WTC11 (cell line): Measurements from ENCODE around the gene DYSF. TPM values are rescaled to one million over a fixed set of nuclear protein-coding genes. Genes with fewer than 3 reads are reported as not detected.

Experiments
- ATAC-seq: fragments of 200-7000 bp; cut with Tn5 transposase; 2 replicates; pipeline ENCODE4 v1.10.0; 2021; ENCODE audit warnings: mild to moderate bottlenecking, moderate library complexity
- CTCF ChIA-PET: fragments of 300-600 bp; sonication (Branson Sonifier 250); formaldehyde crosslinking; loops from one replicate; lab custom pipeline; 2021; ENCODE audit warnings: antibody characterized with exemption; lab: Charles Lee
- POLR2A ChIA-PET: fragments of 350-600 bp; sonication (Branson Sonifier 250); formaldehyde crosslinking; loops from one replicate; lab custom pipeline; 2021; ENCODE audit warnings: antibody characterized with exemption; lab: Charles Lee
- DNase-seq: peaks from one replicate; pipeline ENCODE4 v3.0.0; 2021; ENCODE audit warnings: low spot score
- H3K27ac Mint-ChIP-seq: 2 replicates; pipeline ENCODE4 v1.8.0; 2021; ENCODE audit warnings: mixed read lengths
- H3K27me3 Mint-ChIP-seq: 2 replicates; pipeline ENCODE4 v1.8.0; 2021; ENCODE audit warnings: low read depth, mild to moderate bottlenecking, moderate library complexity, mixed read lengths
- H3K36me3 Mint-ChIP-seq: 2 replicates; pipeline ENCODE4 v1.8.0; 2021; ENCODE audit warnings: mixed read lengths
- H3K4me1 Mint-ChIP-seq: 2 replicates; pipeline ENCODE4 v1.8.0; 2022; ENCODE audit warnings: mixed read lengths
- H3K4me3 Mint-ChIP-seq: 2 replicates; pipeline ENCODE4 v1.8.0; 2021; ENCODE audit warnings: mild to moderate bottlenecking, moderate library complexity, mixed read lengths
- H3K9me3 Mint-ChIP-seq: 2 replicates; pipeline ENCODE4 v1.8.0; 2021; ENCODE audit warnings: mixed read lengths
- ERG ChIP-seq: fragments of 250-450 bp; sonication (Bioruptor Pico); IDR thresholded peaks from 2 replicates; pipeline ENCODE4 v1.8.0; 2021; ENCODE audit warnings: mild to moderate bottlenecking
- JUN ChIP-seq: sonication (generic); formaldehyde crosslinking; IDR thresholded peaks from 2 replicates; pipeline ENCODE4 v1.8.0; 2023; ENCODE audit warnings: mild to moderate bottlenecking, missing genetic modification reagents
- MAX ChIP-seq: sonication (generic); formaldehyde crosslinking; IDR thresholded peaks from 2 replicates; pipeline ENCODE4 v1.8.0; 2022; ENCODE audit warnings: mild to moderate bottlenecking, missing genetic modification reagents
- NFYB ChIP-seq: sonication (generic); formaldehyde crosslinking; conservative IDR thresholded peaks from 2 replicates; pipeline ENCODE4 v1.8.0; 2022; ENCODE audit warnings: low read depth, missing genetic modification reagents
- NR2C2 ChIP-seq: sonication (generic); formaldehyde crosslinking; IDR thresholded peaks from 2 replicates; pipeline ENCODE4 v1.8.0; 2022; ENCODE audit warnings: mild to moderate bottlenecking, missing genetic modification reagents
- PRRX2 ChIP-seq: fragments of 250-450 bp; sonication (Bioruptor Pico); IDR thresholded peaks from 2 replicates; pipeline ENCODE4 v1.8.0; 2021; ENCODE audit warnings: mild to moderate bottlenecking
- SMAD3 ChIP-seq: sonication (generic); formaldehyde crosslinking; IDR thresholded peaks from 2 replicates; pipeline ENCODE4 v1.8.0; 2022; ENCODE audit warnings: missing genetic modification reagents, mild to moderate bottlenecking, borderline replicate concordance
- TEAD1 ChIP-seq: sonication (generic); formaldehyde crosslinking; IDR thresholded peaks from 2 replicates; pipeline ENCODE4 v1.8.0; 2022; ENCODE audit warnings: mild to moderate bottlenecking, missing genetic modification reagents
- ZNF138 ChIP-seq: sonication (generic); formaldehyde crosslinking; conservative IDR thresholded peaks from 2 replicates; pipeline ENCODE4 v1.8.1; 2022; ENCODE audit warnings: mild to moderate bottlenecking, moderate library complexity, missing genetic modification reagents
- ZNF263 ChIP-seq: sonication (generic); formaldehyde crosslinking; IDR thresholded peaks from 2 replicates; pipeline ENCODE4 v1.8.1; 2022; ENCODE audit warnings: low read depth, mild to moderate bottlenecking, moderate library complexity, missing genetic modification reagents
- ZNF317 ChIP-seq: sonication (generic); formaldehyde crosslinking; IDR thresholded peaks from 2 replicates; pipeline ENCODE4 v1.8.1; 2023; ENCODE audit warnings: low read depth, mild to moderate bottlenecking, moderate library complexity, missing genetic modification reagents, borderline replicate concordance
- ZNF416 ChIP-seq: fragments of 250-450 bp; sonication (Bioruptor Pico); IDR thresholded peaks from 2 replicates; pipeline ENCODE4 v1.9.0; 2021; ENCODE audit warnings: mild to moderate bottlenecking, inconsistent platforms
- ZNF423 ChIP-seq: fragments of 250-450 bp; sonication (Bioruptor Pico); IDR thresholded peaks from 2 replicates; pipeline ENCODE4 v2.1.2; 2022; ENCODE audit warnings: mild to moderate bottlenecking, moderate library complexity
- ZNF425 ChIP-seq: fragments of 250-450 bp; sonication (Bioruptor Pico); conservative IDR thresholded peaks from 2 replicates; pipeline ENCODE4 v1.9.0; 2021; ENCODE audit warnings: mild to moderate bottlenecking
- total RNA-seq: library from RNA; stranded (reverse); gene quantifications from 3 replicates; pipeline ENCODE4 v1.2.3, GENCODE V29; 2021
- TF ChIP-seq, protein P1 (sequence below): sonication (generic); formaldehyde crosslinking; IDR thresholded peaks from 2 replicates; pipeline ENCODE4 v1.8.1; 2023; ENCODE audit warnings: mild to moderate bottlenecking, missing genetic modification reagents, borderline replicate concordance
- TF ChIP-seq, protein P2 (sequence below): fragments of 200-600 bp; IDR thresholded peaks from 2 replicates; pipeline ENCODE4 v1.8.0; 2022; ENCODE audit warnings: antibody characterized with exemption
- TF ChIP-seq, protein P3 (sequence below): sonication (generic); formaldehyde crosslinking; IDR thresholded peaks from 2 replicates; pipeline ENCODE4 v1.8.1; 2022; ENCODE audit warnings: mild to moderate bottlenecking, missing genetic modification reagents, moderate library complexity, borderline replicate concordance

The DYSF gene
- total RNA-seq, 1 experiment from 2014 or later: 14.8 TPM

GRCh38 chr2:71547616-71548285 is 94.4 kb downstream of the DYSF start:
- Mint-ChIP-seq H3K36me3 (peaks cover 5% of the 10 kb centered on the region), H3K27ac (no peak overlapping the region), H3K4me3 (no peak overlapping the region), H3K9me3 (peaks cover 12% of the 10 kb centered on the region), H3K27me3 (no peaks in the 10 kb centered on the region; the same call in none of the 2 replicates), H3K4me1 (no peaks in the 10 kb centered on the region)
- ATAC-seq (no peak), DNase-seq (no peak)
- no peak for TF ChIP-seq TEAD1 (CRISPR knock-in tag)
- TF ChIP-seq MAX (CRISPR knock-in tag): no peak
- no peak for TF ChIP-seq ZNF138 (CRISPR knock-in tag)
- TF ChIP-seq, protein P1, sequence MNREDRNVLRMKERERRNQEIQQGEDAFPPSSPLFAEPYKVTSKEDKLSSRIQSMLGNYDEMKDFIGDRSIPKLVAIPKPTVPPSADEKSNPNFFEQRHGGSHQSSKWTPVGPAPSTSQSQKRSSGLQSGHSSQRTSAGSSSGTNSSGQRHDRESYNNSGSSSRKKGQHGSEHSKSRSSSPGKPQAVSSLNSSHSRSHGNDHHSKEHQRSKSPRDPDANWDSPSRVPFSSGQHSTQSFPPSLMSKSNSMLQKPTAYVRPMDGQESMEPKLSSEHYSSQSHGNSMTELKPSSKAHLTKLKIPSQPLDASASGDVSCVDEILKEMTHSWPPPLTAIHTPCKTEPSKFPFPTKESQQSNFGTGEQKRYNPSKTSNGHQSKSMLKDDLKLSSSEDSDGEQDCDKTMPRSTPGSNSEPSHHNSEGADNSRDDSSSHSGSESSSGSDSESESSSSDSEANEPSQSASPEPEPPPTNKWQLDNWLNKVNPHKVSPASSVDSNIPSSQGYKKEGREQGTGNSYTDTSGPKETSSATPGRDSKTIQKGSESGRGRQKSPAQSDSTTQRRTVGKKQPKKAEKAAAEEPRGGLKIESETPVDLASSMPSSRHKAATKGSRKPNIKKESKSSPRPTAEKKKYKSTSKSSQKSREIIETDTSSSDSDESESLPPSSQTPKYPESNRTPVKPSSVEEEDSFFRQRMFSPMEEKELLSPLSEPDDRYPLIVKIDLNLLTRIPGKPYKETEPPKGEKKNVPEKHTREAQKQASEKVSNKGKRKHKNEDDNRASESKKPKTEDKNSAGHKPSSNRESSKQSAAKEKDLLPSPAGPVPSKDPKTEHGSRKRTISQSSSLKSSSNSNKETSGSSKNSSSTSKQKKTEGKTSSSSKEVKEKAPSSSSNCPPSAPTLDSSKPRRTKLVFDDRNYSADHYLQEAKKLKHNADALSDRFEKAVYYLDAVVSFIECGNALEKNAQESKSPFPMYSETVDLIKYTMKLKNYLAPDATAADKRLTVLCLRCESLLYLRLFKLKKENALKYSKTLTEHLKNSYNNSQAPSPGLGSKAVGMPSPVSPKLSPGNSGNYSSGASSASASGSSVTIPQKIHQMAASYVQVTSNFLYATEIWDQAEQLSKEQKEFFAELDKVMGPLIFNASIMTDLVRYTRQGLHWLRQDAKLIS (CRISPR knock-in tag): no peak
- no peak for TF ChIP-seq ZNF423
- TF ChIP-seq NR2C2 (CRISPR knock-in tag): no peak
- no peak for TF ChIP-seq JUN (CRISPR knock-in tag)
- CTCF ChIA-PET: interaction anchor here (1.2 to 4.2 kb wide), 6 partner anchors 10 to 324 kb away, joined by 3 to 26 read pairs (median 6); no protein-coding TSS in a partner anchor
- POLR2A ChIA-PET: no interaction called here

- CTCF ChIA-PET: interaction anchor here (0.5 to 4.2 kb wide), 17 partner anchors 8 to 601 kb away, joined by 3 to 26 read pairs (median 3); no protein-coding TSS in a partner anchor
- ATAC-seq (peak; percentile 67), DNase-seq (peak; percentile 86)
- H3K36me3 Mint-ChIP-seq: peaks cover 4% of the 10 kb centered on the region
- peaks cover 11% of the 10 kb centered on the region for H3K9me3 Mint-ChIP-seq
- H3K27ac Mint-ChIP-seq: no peak overlapping the region
- no peaks in the 10 kb centered on the region for H3K4me1 Mint-ChIP-seq
- no peaks in the 10 kb centered on the region; the same call in none of the 2 replicates for H3K27me3 Mint-ChIP-seq
- POLR2A ChIA-PET: no interaction called here
- TF ChIP-seq, protein P2, sequence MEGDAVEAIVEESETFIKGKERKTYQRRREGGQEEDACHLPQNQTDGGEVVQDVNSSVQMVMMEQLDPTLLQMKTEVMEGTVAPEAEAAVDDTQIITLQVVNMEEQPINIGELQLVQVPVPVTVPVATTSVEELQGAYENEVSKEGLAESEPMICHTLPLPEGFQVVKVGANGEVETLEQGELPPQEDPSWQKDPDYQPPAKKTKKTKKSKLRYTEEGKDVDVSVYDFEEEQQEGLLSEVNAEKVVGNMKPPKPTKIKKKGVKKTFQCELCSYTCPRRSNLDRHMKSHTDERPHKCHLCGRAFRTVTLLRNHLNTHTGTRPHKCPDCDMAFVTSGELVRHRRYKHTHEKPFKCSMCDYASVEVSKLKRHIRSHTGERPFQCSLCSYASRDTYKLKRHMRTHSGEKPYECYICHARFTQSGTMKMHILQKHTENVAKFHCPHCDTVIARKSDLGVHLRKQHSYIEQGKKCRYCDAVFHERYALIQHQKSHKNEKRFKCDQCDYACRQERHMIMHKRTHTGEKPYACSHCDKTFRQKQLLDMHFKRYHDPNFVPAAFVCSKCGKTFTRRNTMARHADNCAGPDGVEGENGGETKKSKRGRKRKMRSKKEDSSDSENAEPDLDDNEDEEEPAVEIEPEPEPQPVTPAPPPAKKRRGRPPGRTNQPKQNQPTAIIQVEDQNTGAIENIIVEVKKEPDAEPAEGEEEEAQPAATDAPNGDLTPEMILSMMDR: peak; percentile 90
- TF ChIP-seq, protein P3, sequence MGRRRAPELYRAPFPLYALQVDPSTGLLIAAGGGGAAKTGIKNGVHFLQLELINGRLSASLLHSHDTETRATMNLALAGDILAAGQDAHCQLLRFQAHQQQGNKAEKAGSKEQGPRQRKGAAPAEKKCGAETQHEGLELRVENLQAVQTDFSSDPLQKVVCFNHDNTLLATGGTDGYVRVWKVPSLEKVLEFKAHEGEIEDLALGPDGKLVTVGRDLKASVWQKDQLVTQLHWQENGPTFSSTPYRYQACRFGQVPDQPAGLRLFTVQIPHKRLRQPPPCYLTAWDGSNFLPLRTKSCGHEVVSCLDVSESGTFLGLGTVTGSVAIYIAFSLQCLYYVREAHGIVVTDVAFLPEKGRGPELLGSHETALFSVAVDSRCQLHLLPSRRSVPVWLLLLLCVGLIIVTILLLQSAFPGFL (CRISPR knock-in tag): no peak
- H3K4me3 Mint-ChIP-seq: no peak overlapping the region
Measured at GRCh38 chr2:71548646-71549425, 95.5 kb downstream of the DYSF start.

- ATAC-seq (no peak), DNase-seq (no peak)
- ChIA-PET POLR2A (no interaction called here), CTCF (interaction anchor here (1.0 to 4.2 kb wide), 6 partner anchors 21 to 599 kb away, joined by 3 to 26 read pairs (median 4); no protein-coding TSS in a partner anchor)
- no peaks in the 10 kb centered on the region for H3K4me1 Mint-ChIP-seq
- H3K4me3 Mint-ChIP-seq: no peak overlapping the region
- H3K36me3 Mint-ChIP-seq: no peaks in the 10 kb centered on the region
- no peak overlapping the region for H3K27ac Mint-ChIP-seq
- H3K27me3 Mint-ChIP-seq: no peaks in the 10 kb centered on the region
- peaks cover 7% of the 10 kb centered on the region; the same call in 1 of the 2 replicates for H3K9me3 Mint-ChIP-seq
- no peak for TF ChIP-seq ZNF317 (CRISPR knock-in tag)
- no peak for TF ChIP-seq ZNF425 (CRISPR knock-in tag)
- no peak for TF ChIP-seq ERG
- TF ChIP-seq ZNF263 (CRISPR knock-in tag): no peak
- TF ChIP-seq SMAD3 (CRISPR knock-in tag): no peak
- no peak for TF ChIP-seq NFYB (CRISPR knock-in tag)
- TF ChIP-seq PRRX2 (CRISPR knock-in tag): no peak
- no peak for TF ChIP-seq ZNF416 (CRISPR knock-in tag)
Measured at GRCh38 chr2:71550801-71551630, 97.7 kb downstream of the DYSF start.
